Fibroblast of pulmonary artery (primary cell): ENCODE data around the gene TBC1D24.

Source experiments
- DNase-seq: peaks from one replicate; pipeline ENCODE4 v3.0.0-alpha.2; 2010; ENCODE audit warnings: low read depth
- H3K4me3 ChIP-seq: replicated peaks from 2 replicates; pipeline ENCODE4 v1.5.1; 2011; ENCODE audit warnings: low read depth, mild to moderate bottlenecking, control low read depth, low read length, moderate library complexity
- TF ChIP-seq, protein P1 (sequence below): IDR thresholded peaks from 2 replicates; pipeline ENCODE4 v1.5.1; 2011; ENCODE audit warnings: mild to moderate bottlenecking, control low read depth, low read length, inconsistent platforms; ENCODE audit errors: missing control alignments

TBC1D24 gene

DNA sequence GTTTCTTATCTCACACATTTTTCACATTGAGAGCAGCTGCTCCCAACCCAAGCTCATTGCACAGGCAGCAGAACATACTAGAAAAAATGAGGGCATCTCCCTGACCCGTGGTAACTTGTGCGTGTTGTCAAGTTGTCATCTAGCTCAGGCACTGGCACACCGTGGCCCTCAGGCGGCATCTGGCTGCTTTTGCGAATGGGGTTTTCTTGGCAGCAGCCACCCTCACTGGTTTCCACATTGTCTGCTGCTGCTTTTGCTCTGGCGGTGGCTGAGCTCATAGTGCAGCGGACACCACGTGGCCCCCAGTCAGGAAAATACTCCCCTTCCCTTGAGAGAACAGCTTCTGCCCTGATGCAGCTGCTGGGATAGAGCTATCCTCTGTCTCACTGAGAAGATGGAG is 24.4 kb upstream of the TBC1D24 start:
- TF ChIP-seq, protein P1, sequence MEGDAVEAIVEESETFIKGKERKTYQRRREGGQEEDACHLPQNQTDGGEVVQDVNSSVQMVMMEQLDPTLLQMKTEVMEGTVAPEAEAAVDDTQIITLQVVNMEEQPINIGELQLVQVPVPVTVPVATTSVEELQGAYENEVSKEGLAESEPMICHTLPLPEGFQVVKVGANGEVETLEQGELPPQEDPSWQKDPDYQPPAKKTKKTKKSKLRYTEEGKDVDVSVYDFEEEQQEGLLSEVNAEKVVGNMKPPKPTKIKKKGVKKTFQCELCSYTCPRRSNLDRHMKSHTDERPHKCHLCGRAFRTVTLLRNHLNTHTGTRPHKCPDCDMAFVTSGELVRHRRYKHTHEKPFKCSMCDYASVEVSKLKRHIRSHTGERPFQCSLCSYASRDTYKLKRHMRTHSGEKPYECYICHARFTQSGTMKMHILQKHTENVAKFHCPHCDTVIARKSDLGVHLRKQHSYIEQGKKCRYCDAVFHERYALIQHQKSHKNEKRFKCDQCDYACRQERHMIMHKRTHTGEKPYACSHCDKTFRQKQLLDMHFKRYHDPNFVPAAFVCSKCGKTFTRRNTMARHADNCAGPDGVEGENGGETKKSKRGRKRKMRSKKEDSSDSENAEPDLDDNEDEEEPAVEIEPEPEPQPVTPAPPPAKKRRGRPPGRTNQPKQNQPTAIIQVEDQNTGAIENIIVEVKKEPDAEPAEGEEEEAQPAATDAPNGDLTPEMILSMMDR, result no peak
- no peak for DNase-seq
- no peak overlapping the region for H3K4me3 ChIP-seq

DNA sequence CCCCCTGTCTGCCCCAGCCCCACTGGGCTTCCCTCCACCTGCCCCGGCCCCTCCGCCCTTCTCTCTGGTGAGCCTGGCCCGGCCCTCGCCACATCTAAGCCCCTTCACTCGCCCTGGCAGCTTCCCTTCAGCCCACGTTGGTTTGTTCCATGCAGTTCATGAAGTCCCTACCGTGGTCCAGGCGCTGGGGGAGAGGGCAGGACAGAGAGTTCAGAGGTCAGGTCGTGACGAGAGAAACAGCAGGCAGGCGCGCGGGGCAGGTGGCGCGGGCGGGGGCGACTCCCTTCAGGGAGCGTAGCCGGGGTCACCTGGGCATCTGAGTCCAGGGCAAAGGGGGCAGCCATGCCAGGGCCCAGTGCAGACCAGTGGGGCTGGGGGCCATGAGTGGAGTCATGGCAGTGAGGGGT is 23.9 kb upstream of the TBC1D24 start:
- TF ChIP-seq, protein P1, result no peak
- no peak for DNase-seq
- no peak overlapping the region for H3K4me3 ChIP-seq

DNA sequence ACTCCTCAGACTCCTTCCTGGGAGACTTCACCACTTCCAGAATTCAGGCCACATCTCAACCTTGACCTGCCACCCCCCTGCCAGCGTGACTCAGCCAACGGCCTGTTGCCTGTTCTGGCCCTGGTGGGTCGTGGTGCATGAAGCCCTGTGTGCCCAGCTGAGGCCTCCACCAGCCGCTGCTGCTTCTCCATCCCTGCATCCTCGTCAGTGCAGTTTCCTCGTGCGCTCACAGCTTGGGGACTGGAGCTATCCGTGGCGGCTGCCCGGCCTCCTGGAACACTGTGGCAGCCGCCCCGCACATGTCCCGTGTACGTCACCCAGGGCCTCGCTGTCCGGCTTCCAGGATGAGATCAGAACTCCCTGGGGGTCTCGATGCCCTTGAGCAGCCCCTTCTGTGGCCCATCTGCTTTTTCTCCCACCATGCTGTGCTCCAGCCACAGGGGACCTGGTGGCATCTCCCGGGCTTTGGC is 23.0 kb upstream of the TBC1D24 start:
- DNase-seq, result no peak
- H3K4me3 ChIP-seq, result no peak overlapping the region
- TF ChIP-seq, protein P1, result no peak

DNA sequence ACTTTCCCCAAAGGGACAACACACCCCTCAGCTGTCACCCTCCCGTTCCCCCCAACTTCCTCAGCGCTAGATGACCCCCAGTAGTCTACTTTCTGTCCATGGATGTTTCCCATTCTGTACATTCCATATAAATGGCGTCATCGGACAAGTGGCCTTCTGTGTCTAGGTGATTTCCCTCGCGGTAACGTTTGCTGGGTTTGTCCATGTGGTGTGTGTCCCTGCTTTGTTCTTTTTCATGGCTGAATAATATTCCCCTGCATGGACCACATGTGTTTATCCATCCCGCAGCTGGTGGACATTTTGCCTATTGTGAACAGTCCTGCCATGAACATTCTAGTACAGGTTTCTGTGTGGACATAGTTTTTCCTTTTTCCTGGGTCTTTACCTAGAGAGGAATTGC is 22.3 kb upstream of the TBC1D24 start:
- DNase-seq, result no peak
- TF ChIP-seq, protein P1, result no peak
- no peak overlapping the region for H3K4me3 ChIP-seq

DNA sequence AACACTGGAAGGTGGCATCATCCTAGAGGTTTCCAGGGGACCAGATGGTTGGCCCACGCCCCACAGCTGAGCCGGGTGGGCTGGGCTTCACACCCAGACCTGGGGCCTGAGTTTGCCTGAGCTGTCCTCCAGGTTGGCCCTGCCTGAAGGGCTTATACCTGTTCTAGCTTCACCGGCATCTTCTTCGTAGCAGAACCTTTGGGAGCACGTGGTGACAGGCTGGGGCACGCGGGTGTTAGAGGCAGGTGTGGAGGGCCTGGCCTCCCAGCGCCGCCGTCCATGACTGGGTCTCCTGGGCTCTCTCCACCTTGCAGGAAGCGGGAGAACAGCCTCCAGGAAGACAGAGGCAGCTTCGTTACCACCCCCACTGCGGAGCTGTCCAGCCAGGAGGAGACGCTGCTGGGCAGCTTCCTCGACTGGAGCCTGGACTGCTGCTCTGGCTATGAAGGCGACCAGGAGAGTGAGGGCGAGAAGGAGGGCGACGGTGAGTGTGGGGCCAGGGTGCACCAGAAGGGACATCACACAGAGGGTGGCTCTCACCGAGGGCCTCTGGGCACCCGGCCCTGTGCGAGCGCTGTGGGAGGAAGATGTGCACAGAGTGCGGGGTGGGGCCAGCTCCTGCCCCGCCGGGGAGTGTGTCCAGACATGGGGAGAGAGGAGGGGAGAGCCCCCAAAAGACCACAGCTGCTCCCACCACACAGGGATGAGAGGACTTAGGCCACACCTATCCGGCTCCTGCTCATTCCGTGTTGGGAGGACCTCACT is 19.7 kb upstream of the TBC1D24 start:
- no peak overlapping the region for H3K4me3 ChIP-seq
- no peak for DNase-seq
- TF ChIP-seq, protein P1, result no peak

DNA sequence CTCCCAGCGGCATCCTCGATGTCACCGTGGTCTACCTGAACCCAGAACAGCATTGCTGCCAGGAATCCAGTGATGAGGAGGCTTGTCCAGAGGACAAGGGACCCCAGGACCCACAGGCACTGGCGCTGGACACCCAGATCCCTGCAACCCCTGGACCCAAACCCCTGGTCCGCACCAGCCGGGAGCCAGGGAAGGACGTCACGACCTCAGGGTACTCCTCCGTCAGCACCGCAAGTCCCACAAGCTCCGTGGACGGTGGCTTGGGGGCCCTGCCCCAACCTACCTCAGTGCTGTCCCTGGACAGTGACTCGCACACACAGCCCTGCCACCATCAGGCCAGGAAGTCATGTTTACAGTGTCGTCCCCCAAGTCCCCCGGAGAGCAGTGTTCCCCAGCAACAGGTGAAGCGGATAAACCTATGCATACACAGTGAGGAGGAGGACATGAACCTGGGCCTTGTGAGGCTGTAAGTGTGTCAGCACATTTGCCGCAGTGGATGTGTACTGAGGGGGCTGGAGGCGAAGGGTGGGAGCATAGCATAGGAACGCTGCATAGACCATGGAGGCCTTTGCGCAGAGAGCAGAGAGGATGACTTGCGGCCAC is 18.3 kb upstream of the TBC1D24 start:
- DNase-seq, result no peak
- TF ChIP-seq, protein P1, result no peak
- no peak overlapping the region for H3K4me3 ChIP-seq
